Measurements from ENCODE around the gene DNAH10. TPM values are rescaled to one million over a fixed set of nuclear protein-coding genes. Genes with fewer than 3 reads are reported as not detected.

DNAH10 gene
- total and polyA plus RNA-seq, 12 donors: 0.06 to 1.5 (median 0.28) TPM

GRCh38 chr12:123721245-123721644 lies 40.9 kb upstream of the DNAH10 start:
- no peak overlapping the region for H3K4me3 ChIP-seq
- no peak for DNase-seq
- H3K27ac ChIP-seq: no peak overlapping the region
- no peaks in the 10 kb centered on the region for H3K27me3 ChIP-seq
- H3K4me1 ChIP-seq (replicated peaks in 1 of 2): no peaks in the 10 kb centered on the region
- intact Hi-C loops (cut with DNase I): no loop called here
- H3K36me3 ChIP-seq (replicated peaks in 1 of 2): peaks cover 0 to 24% of the 10 kb centered on the region in 2 donors
- no peaks in the 10 kb centered on the region for H3K9me3 ChIP-seq (replicated peaks in 1 of 3)
- WGBS, 4 donors: 94 to 100% (median 98%) methylated on average over 2 of the region's 2 CpGs
- TF ChIP-seq POLR2A (IDR thresholded peaks at IDR 0.05) (no peak), CTCF (IDR thresholded peaks at IDR 0.05) (no peak)

GRCh38 chr12:123723011-123723410 lies 39.1 kb upstream of the DNAH10 start:
- Histone ChIP-seq H3K36me3 (replicated peaks in 1 of 2) (peaks cover 0 to 38% of the 10 kb centered on the region in 2 donors), H3K9me3 (replicated peaks in 1 of 3) (no peaks in the 10 kb centered on the region), H3K4me3 (no peak overlapping the region), H3K27me3 (no peaks in the 10 kb centered on the region), H3K4me1 (replicated peaks in 1 of 2) (no peaks in the 10 kb centered on the region), H3K27ac (no peak overlapping the region)
- intact Hi-C loops (cut with DNase I): no loop called here
- DNase-seq: no peak
- 86 to 95% (median 94%) methylated on average over 8 of the region's 8 CpGs for WGBS, 4 donors
- TF ChIP-seq POLR2A (IDR thresholded peaks at IDR 0.05): no peak

- DNase-seq: no peak
- Histone ChIP-seq H3K9me3 (replicated peaks in 1 of 3) (no peaks in the 10 kb centered on the region), H3K4me3 (no peak overlapping the region), H3K27me3 (no peaks in the 10 kb centered on the region), H3K36me3 (replicated peaks in 1 of 2) (peaks cover 0 to 39% of the 10 kb centered on the region in 2 donors), H3K4me1 (replicated peaks in 1 of 2) (no peaks in the 10 kb centered on the region), H3K27ac (no peak overlapping the region)
- WGBS, 4 donors: 77 to 83% (median 80%) methylated on average over 5 of the region's 5 CpGs
- intact Hi-C loops (cut with DNase I): no loop called here
- TF ChIP-seq POLR2A (IDR thresholded peaks at IDR 0.05): no peak
- TF ChIP-seq CTCF (IDR thresholded peaks at IDR 0.05): no peak
Measured at GRCh38 chr12:123723765-123724164, 38.3 kb upstream of the DNAH10 start.

GRCh38 chr12:123726244-123726643 lies 35.9 kb upstream of the DNAH10 start:
- Histone ChIP-seq H3K36me3 (replicated peaks in 1 of 2) (peaks cover 0 to 39% of the 10 kb centered on the region in 2 donors), H3K27me3 (no peaks in the 10 kb centered on the region), H3K27ac (no peak overlapping the region), H3K4me1 (replicated peaks in 1 of 2) (no peaks in the 10 kb centered on the region), H3K4me3 (no peak overlapping the region), H3K9me3 (replicated peaks in 1 of 3) (no peaks in the 10 kb centered on the region)
- intact Hi-C loops (cut with DNase I): no loop called here
- TF ChIP-seq POLR2A (IDR thresholded peaks at IDR 0.05) (no peak), CTCF (IDR thresholded peaks at IDR 0.05) (no peak)
- no peak for DNase-seq
- WGBS, 4 donors: 85 to 93% (median 85%) methylated on average over 2 of the region's 2 CpGs

GRCh38 chr12:123726962-123727361 lies 35.1 kb upstream of the DNAH10 start:
- H3K27me3 ChIP-seq: no peaks in the 10 kb centered on the region
- intact Hi-C loops (cut with DNase I): no loop called here
- no peaks in the 10 kb centered on the region for H3K4me1 ChIP-seq (replicated peaks in 1 of 2)
- DNase-seq: no peak
- peaks cover 0 to 44% of the 10 kb centered on the region in 2 donors for H3K36me3 ChIP-seq (replicated peaks in 1 of 2)
- no peaks in the 10 kb centered on the region for H3K9me3 ChIP-seq (replicated peaks in 1 of 3)
- H3K27ac ChIP-seq: no peak overlapping the region
- WGBS, 4 donors: 84 to 94% (median 89%) methylated on average over 2 of the region's 2 CpGs
- no peak for TF ChIP-seq POLR2A (IDR thresholded peaks at IDR 0.05)
- TF ChIP-seq CTCF (IDR thresholded peaks at IDR 0.05): no peak
- H3K4me3 ChIP-seq: no peak overlapping the region

Data from adrenal gland (tissue), 12 donors.